Activated T-helper 17 cell treated with anti-CD3 and anti-CD28 coated beads, Interleukin-2, amount 50 U/mL, for 72 hours (primary cell): ENCODE data around the gene SPRING1. TPM values are rescaled to one million over a fixed set of nuclear protein-coding genes. Genes with fewer than 3 reads are reported as not detected.
"Not testable (repeated sequence)": the region's sequence is repeated elsewhere in the genome, so short reads cannot be mapped to it uniquely, and the experiment has no call there.

ENCODE experiments used
- ATAC-seq: fragments of 150-1000 bp; cut with Tn5 transposase; replicated peaks from 2 replicates; pipeline ENCODE4 v1.10.0; 2021; ENCODE audit warnings: mild to moderate bottlenecking, moderate library complexity
- H3K27ac Mint-ChIP-seq: one replicate; pipeline ENCODE4 v1.8.0; 2022; ENCODE audit warnings: mixed read lengths
- H3K27me3 Mint-ChIP-seq: one replicate; pipeline ENCODE4 v1.8.0; 2022; ENCODE audit warnings: mixed read lengths
- H3K36me3 Mint-ChIP-seq: one replicate; pipeline ENCODE4 v1.8.0; 2022; ENCODE audit warnings: low read depth, mild to moderate bottlenecking, mixed read lengths
- H3K4me1 Mint-ChIP-seq: one replicate; pipeline ENCODE4 v1.8.0; 2022; ENCODE audit warnings: mixed read lengths
- H3K4me3 Mint-ChIP-seq: one replicate; pipeline ENCODE4 v1.8.0; 2022; ENCODE audit warnings: mild to moderate bottlenecking, mixed read lengths
- H3K9me3 Mint-ChIP-seq: one replicate; pipeline ENCODE4 v1.8.0; 2022; ENCODE audit warnings: mixed read lengths
- total RNA-seq, 2 donors: library from RNA; stranded (reverse); gene quantifications; one replicate each; pipeline ENCODE4 v1.2.3, GENCODE V29; 2022

The SPRING1 gene
- total RNA-seq, 2 donors from 2014 or later, result 17.9 to 32.8 TPM

GRCh38 chr12:116759783-116760621 lies 22.1 kb upstream of the SPRING1 start:
- H3K36me3 Mint-ChIP-seq, result peaks cover 12% of the 10 kb centered on the region
- peaks cover 10% of the 10 kb centered on the region for H3K4me1 Mint-ChIP-seq
- H3K4me3 Mint-ChIP-seq, result peak overlapping the region; percentile 12
- ATAC-seq, result no peak
- H3K27ac Mint-ChIP-seq, result no peak overlapping the region
- no peaks in the 10 kb centered on the region for H3K27me3 Mint-ChIP-seq
- no peaks in the 10 kb centered on the region for H3K9me3 Mint-ChIP-seq

GRCh38 chr12:116754783-116755182 lies 16.9 kb upstream of the SPRING1 start:
- H3K9me3 Mint-ChIP-seq, H3K4me3 Mint-ChIP-seq, H3K27me3 Mint-ChIP-seq, H3K36me3 Mint-ChIP-seq, ATAC-seq, H3K4me1 Mint-ChIP-seq, H3K27ac Mint-ChIP-seq: not testable (repeated sequence)

- H3K27ac Mint-ChIP-seq, H3K27me3 Mint-ChIP-seq, H3K36me3 Mint-ChIP-seq, H3K9me3 Mint-ChIP-seq, ATAC-seq, H3K4me3 Mint-ChIP-seq, H3K4me1 Mint-ChIP-seq: not testable (repeated sequence)
These were observed 16.2 kb upstream of the SPRING1 start for GRCh38 chr12:116754097-116754496.

DNA sequence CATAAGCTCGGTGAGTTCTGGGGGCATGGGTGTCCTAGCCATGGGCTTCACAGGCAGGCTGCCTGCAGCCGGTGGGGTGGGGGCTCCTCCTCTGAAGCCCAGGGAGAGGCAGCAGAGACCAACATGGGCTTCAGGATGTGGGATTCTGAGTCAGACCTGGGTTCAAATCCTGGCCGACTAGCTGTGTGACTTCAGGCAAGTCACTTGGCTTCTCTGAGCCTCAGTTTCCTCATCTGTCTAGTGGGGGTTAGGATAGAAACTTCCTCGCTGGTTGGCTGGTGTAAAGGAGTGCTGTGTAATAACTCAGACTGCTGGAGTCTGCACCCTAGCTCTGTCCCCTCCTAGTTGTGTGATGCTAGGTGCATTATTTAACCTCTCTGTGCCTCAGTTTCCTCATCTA lies 12.4 kb upstream of the SPRING1 start:
- no peak overlapping the region for H3K27ac Mint-ChIP-seq
- no peaks in the 10 kb centered on the region for H3K36me3 Mint-ChIP-seq
- H3K4me1 Mint-ChIP-seq, result no peaks in the 10 kb centered on the region
- no peaks in the 10 kb centered on the region for H3K9me3 Mint-ChIP-seq
- H3K27me3 Mint-ChIP-seq, result no peaks in the 10 kb centered on the region
- no peak overlapping the region for H3K4me3 Mint-ChIP-seq
- ATAC-seq, result no peak

GRCh38 chr12:116749884-116750283 lies 12.0 kb upstream of the SPRING1 start:
- Mint-ChIP-seq H3K9me3 (no peaks in the 10 kb centered on the region), H3K36me3 (no peaks in the 10 kb centered on the region), H3K27me3 (no peaks in the 10 kb centered on the region), H3K27ac (no peak overlapping the region), H3K4me1 (no peaks in the 10 kb centered on the region), H3K4me3 (no peak overlapping the region)
- ATAC-seq, result no peak

- Mint-ChIP-seq H3K4me1 (no peaks in the 10 kb centered on the region), H3K9me3 (no peaks in the 10 kb centered on the region), H3K27ac (no peak overlapping the region), H3K27me3 (no peaks in the 10 kb centered on the region), H3K36me3 (no peaks in the 10 kb centered on the region), H3K4me3 (no peak overlapping the region)
- no peak for ATAC-seq
These were observed 7.7 kb upstream of the SPRING1 start for GRCh38 chr12:116745554-116745953.

- no peaks in the 10 kb centered on the region for H3K4me1 Mint-ChIP-seq
- H3K27ac Mint-ChIP-seq, result no peak overlapping the region
- ATAC-seq, result no peak
- H3K36me3 Mint-ChIP-seq, result no peaks in the 10 kb centered on the region
- H3K4me3 Mint-ChIP-seq, result no peak overlapping the region
- H3K9me3 Mint-ChIP-seq, result no peaks in the 10 kb centered on the region
- H3K27me3 Mint-ChIP-seq, result no peaks in the 10 kb centered on the region
These were observed 6.9 kb upstream of the SPRING1 start for GRCh38 chr12:116744766-116745165.

DNA sequence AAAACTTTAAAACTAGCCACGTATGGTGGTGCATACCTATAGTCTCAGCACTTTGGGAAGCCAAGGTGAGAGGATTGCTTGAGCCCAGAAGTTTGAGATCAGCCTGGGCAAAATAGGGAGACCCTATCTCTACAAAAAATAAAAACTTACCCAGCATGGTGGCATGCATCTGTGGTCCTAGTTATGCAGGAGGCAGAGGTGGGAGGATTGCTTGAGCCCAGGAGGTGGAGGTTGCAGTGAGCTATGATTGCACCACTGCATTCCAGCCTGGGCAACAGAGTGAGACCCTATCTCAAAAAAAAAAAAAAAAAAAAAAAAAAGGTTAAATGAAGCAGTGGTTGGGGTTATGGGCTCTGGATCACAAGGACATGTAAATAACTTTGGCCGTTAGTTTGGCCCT lies 4.9 kb upstream of the SPRING1 start:
- H3K4me3 Mint-ChIP-seq, ATAC-seq, H3K27ac Mint-ChIP-seq, H3K9me3 Mint-ChIP-seq, H3K4me1 Mint-ChIP-seq, H3K36me3 Mint-ChIP-seq, H3K27me3 Mint-ChIP-seq: not testable (repeated sequence)

GRCh38 chr12:116739381-116739887 lies 1.6 kb upstream of the SPRING1 start:
- peak overlapping the region; percentile 97 for H3K4me3 Mint-ChIP-seq
- H3K27me3 Mint-ChIP-seq, result no peaks in the 10 kb centered on the region
- no peak for ATAC-seq
- H3K9me3 Mint-ChIP-seq, result no peaks in the 10 kb centered on the region
- H3K36me3 Mint-ChIP-seq, result peaks cover 10% of the 10 kb centered on the region
- peaks cover 22% of the 10 kb centered on the region for H3K4me1 Mint-ChIP-seq
- no peak overlapping the region for H3K27ac Mint-ChIP-seq

DNA sequence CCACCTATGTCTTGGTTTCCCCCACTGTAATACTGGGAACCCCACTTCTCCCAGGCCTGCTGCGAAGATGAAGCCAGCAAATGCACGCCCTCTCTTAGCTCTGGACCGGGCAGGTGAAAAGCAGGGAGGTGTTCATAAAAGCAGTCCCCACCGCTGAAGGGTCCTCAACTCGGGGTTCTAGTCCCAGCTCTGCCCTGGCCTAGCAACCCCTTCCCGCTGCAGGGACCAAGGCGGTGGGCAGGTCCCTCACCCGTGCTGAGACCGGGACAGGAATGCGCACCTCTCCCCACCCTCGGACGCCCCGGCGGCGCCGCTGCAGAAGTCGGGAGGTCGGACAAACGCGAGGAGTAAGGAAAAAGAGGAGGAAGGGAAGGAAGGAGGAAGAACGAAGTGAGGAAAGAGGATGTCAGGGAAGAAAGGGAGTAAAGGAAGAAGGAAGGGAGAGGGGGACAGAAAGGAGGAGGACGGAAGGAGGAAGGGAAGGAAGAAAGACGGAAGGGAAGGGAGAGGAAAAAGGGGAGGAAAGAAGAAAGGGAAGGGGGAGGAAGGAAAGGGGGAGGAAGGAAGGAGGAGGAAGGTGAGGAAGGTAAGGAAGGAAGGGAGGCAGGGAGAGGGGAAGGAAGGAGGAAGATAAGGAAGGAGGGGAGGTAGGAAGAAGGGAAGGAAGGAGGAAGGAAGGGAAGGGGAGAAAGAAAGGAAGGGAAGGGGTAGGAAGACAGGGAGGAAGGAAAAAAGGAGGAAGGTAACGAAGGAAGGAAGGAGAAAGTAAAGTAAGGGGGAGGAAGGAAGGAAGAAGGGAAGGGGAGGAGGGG lies 701 bp downstream of the SPRING1 start:
- Mint-ChIP-seq H3K36me3 (peaks cover 25% of the 10 kb centered on the region), H3K27me3 (no peaks in the 10 kb centered on the region), H3K27ac (peak overlapping the region; percentile 94), H3K4me1 (peaks cover 28% of the 10 kb centered on the region), H3K4me3 (peak overlapping the region; percentile 97), H3K9me3 (no peaks in the 10 kb centered on the region)
- no peak for ATAC-seq

DNA sequence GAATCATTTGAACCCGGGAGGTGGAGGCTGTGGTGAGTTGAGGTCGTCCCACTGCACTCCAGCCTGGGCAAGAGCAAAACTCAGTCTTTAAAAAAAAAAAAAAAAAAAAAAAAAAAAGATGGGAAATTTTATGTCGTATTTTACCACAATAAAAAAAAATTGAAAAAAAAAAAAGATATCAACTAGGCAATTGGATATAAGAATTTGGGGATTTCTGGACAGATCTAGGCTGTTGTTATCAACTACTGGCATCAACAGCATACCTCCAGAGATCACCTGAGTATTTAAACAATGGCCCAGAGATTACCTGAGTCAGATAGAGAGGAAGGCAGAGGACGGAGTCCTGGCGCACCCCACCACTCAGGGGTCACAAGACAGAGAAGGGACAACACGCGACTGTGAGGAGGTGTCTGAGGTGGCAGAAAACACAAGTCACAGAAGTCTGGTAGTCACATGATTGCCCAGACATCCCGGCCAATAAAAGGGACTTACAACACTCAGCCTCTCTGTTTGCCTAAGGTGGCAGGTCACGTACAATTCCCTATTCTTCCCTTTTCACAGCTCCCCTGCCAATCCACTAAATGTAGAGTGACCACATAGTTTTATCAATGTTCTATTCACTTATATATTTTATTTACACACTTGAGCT lies 1.8 kb downstream of the SPRING1 start:
- Mint-ChIP-seq H3K36me3 (peaks cover 25% of the 10 kb centered on the region), H3K27me3 (no peaks in the 10 kb centered on the region), H3K27ac (peak overlapping the region; percentile 94), H3K9me3 (no peaks in the 10 kb centered on the region), H3K4me1 (peaks cover 28% of the 10 kb centered on the region), H3K4me3 (peak overlapping the region; percentile 97)
- ATAC-seq, result no peak

DNA sequence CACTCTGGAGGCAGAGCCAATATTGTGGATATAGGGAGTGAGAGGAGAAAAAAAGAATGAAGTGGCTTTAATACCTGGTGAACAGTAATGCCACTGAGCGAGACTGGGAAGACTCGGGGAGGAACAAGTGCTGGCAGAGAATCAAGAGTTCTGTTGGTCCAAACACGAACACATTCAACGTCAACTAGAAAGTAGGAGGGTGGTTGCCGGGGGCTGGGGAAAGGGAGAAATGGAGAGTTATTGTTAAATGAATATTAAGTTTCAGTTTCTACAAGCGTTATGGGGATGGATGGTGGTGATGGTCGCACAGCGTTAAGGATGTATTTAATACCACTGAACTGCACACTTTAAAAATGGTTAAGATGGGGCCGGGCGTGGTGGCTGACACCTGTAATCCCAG lies 2.8 kb downstream of the SPRING1 start:
- Mint-ChIP-seq H3K4me1 (peaks cover 28% of the 10 kb centered on the region), H3K27ac (peak overlapping the region; percentile 32), H3K9me3 (no peaks in the 10 kb centered on the region), H3K27me3 (no peaks in the 10 kb centered on the region), H3K36me3 (peaks cover 25% of the 10 kb centered on the region), H3K4me3 (peak overlapping the region; percentile 97)
- ATAC-seq, result no peak

DNA sequence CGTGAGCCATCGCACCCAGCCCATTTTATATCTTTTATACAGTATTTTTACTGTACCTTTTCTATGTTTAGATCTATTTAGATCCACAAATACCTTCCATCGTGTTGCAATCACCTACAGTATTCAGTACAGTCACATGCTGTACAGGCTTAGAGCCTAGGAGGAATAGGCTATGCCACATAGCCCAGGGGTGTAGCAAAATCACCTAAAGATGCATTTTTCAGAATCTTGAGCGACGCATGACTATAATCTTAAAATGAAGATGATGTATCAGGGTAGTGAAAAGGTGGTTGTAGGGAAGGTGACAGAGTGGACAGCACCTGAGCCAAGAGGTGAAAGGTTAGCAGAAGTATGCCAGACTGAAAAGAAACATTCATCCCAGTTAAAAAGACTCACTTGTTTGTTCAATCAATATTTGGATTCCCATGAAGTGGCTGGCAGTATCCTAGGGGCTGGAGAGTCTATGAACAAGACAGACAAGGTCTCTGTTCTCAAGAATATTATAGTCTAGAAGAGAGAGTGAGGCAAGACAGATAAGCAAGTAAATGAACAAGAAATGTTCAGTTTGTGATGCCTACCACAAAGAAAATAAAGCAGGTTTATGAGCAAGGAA lies 3.6 kb downstream of the SPRING1 start:
- no peaks in the 10 kb centered on the region for H3K27me3 Mint-ChIP-seq
- H3K4me3 Mint-ChIP-seq, result peak overlapping the region; percentile 97
- no peak for ATAC-seq
- H3K27ac Mint-ChIP-seq, result peak overlapping the region; percentile 32
- peaks cover 31% of the 10 kb centered on the region for H3K36me3 Mint-ChIP-seq
- H3K9me3 Mint-ChIP-seq, result no peaks in the 10 kb centered on the region
- H3K4me1 Mint-ChIP-seq, result peaks cover 25% of the 10 kb centered on the region

GRCh38 chr12:116731801-116732200 lies 6.1 kb downstream of the SPRING1 start:
- H3K36me3 Mint-ChIP-seq, result peaks cover 34% of the 10 kb centered on the region
- peaks cover 20% of the 10 kb centered on the region for H3K4me1 Mint-ChIP-seq
- no peak for ATAC-seq
- H3K27me3 Mint-ChIP-seq, result no peaks in the 10 kb centered on the region
- H3K9me3 Mint-ChIP-seq, result no peaks in the 10 kb centered on the region
- H3K4me3 Mint-ChIP-seq, result no peak overlapping the region
- no peak overlapping the region for H3K27ac Mint-ChIP-seq
